ENCODE data around the gene AANAT. TPM values are rescaled to one million over a fixed set of nuclear protein-coding genes. Genes with fewer than 3 reads are reported as not detected.
"Not testable (repeated sequence)": the region's sequence is repeated elsewhere in the genome, so short reads cannot be mapped to it uniquely, and the experiment has no call there.

The AANAT gene
- polyA plus RNA-seq, 4 donors: 0.17 to 0.40 TPM; not detected in 2

- DNase-seq (ENCODE audit: low read depth in 4 of 4, low spot score in 3 of 4): no peak
These were observed 35.2 kb downstream of the AANAT start for GRCh38 chr17:76502341-76503211.

GRCh38 chr17:76504117-76504516 is 36.7 kb downstream of the AANAT start:
- no peak for DNase-seq (ENCODE audit: low read depth in 4 of 4, low spot score in 3 of 4)

- DNase-seq (ENCODE audit: low read depth in 4 of 4, low spot score in 3 of 4): no peak
These were observed 39.3 kb downstream of the AANAT start for GRCh38 chr17:76506408-76507345.

- DNase-seq (ENCODE audit: low read depth in 4 of 4, low spot score in 3 of 4): not testable (repeated sequence)
These were observed 41.2 kb downstream of the AANAT start for GRCh38 chr17:76508472-76509063.

GRCh38 chr17:76510831-76511244 is 43.4 kb downstream of the AANAT start:
- DNase-seq (ENCODE audit: low read depth in 4 of 4, low spot score in 3 of 4): no peak

- DNase-seq (ENCODE audit: low read depth in 4 of 4, low spot score in 3 of 4): no peak
These were observed 44.4 kb downstream of the AANAT start for GRCh38 chr17:76511668-76512365.

GRCh38 chr17:76512366-76513305 is 45.2 kb downstream of the AANAT start:
- DNase-seq (ENCODE audit: low read depth in 4 of 4, low spot score in 3 of 4): no peak

GRCh38 chr17:76513306-76513692 is 45.9 kb downstream of the AANAT start:
- no peak for DNase-seq (ENCODE audit: low read depth in 4 of 4, low spot score in 3 of 4)

- DNase-seq (ENCODE audit: low read depth in 4 of 4, low spot score in 3 of 4): not testable (repeated sequence)
These were observed 47.0 kb downstream of the AANAT start for GRCh38 chr17:76514355-76514754.

GRCh38 chr17:76515274-76515949 is 48.0 kb downstream of the AANAT start:
- no peak for DNase-seq (ENCODE audit: low read depth in 4 of 4, low spot score in 3 of 4)

- no peak for DNase-seq (ENCODE audit: low read depth in 4 of 4, low spot score in 3 of 4)
These were observed 50.2 kb downstream of the AANAT start for GRCh38 chr17:76517638-76518038.

- DNase-seq (ENCODE audit: low read depth in 4 of 4, low spot score in 3 of 4): no peak
These were observed 51.9 kb downstream of the AANAT start for GRCh38 chr17:76519048-76519966.

Other genes starting within 250 kb of the AANAT start
- 10 to 100 TPM; 25.0 to 27.1 (median 26.6) TPM for gene RNF157, start 227.1 kb upstream of the AANAT start, polyA plus RNA-seq (ENCODE audit: insufficient read length in 4 of 4)
- 10 to 100 TPM; 34.9 to 45.4 (median 41.1) TPM for gene UBALD2, start 202.3 kb upstream of the AANAT start, polyA plus RNA-seq (ENCODE audit: insufficient read length in 4 of 4)
- gene QRICH2, start 159.3 kb upstream of the AANAT start, polyA plus RNA-seq (ENCODE audit: insufficient read length in 4 of 4): 1 to 10 TPM; 5.1 to 6.5 (median 5.7) TPM
- 10 to 100 TPM; 71.4 to 87.1 (median 82.8) TPM for gene PRPSAP1, start 113.7 kb upstream of the AANAT start, polyA plus RNA-seq (ENCODE audit: insufficient read length in 4 of 4)
- 1 to 10 TPM; 1.8 to 4.6 (median 2.7) TPM for gene SPHK1, start 83.0 kb upstream of the AANAT start, polyA plus RNA-seq (ENCODE audit: insufficient read length in 4 of 4)
- gene UBE2O, start 14.5 kb upstream of the AANAT start, polyA plus RNA-seq (ENCODE audit: insufficient read length in 4 of 4): 10 to 100 TPM; 22.6 to 29.1 (median 23.7) TPM
- 1 to 10 TPM; 5.8 to 9.5 (median 6.8) TPM for gene RHBDF2, start 33.8 kb downstream of the AANAT start, polyA plus RNA-seq (ENCODE audit: insufficient read length in 4 of 4)
- 10 to 100 TPM; 15.1 to 17.4 (median 15.4) TPM for gene CYGB, start 70.1 kb downstream of the AANAT start, polyA plus RNA-seq (ENCODE audit: insufficient read length in 4 of 4)
- gene PRCD, start 72.4 kb downstream of the AANAT start, polyA plus RNA-seq (ENCODE audit: insufficient read length in 4 of 4): 1 to 10 TPM; 2.7 to 4.0 (median 3.4) TPM
- 10 to 100 TPM; 11.4 to 14.8 (median 12.3) TPM for gene ST6GALNAC2, start 118.3 kb downstream of the AANAT start, polyA plus RNA-seq (ENCODE audit: insufficient read length in 4 of 4)
- under 1 TPM; 0.24 to 0.37 (median 0.32) TPM for gene ST6GALNAC1, start 176.2 kb downstream of the AANAT start, polyA plus RNA-seq (ENCODE audit: insufficient read length in 4 of 4)
- 100 to 1,000 TPM; 107 to 127 (median 118) TPM for gene MXRA7, start 243.4 kb downstream of the AANAT start, polyA plus RNA-seq (ENCODE audit: insufficient read length in 4 of 4)